Measurements from ENCODE around the gene CFAP74. TPM values are rescaled to one million over a fixed set of nuclear protein-coding genes. Genes with fewer than 3 reads are reported as not detected.

CFAP74 gene
- total RNA-seq, 1 donor from 2014 or later = not detected

DNA sequence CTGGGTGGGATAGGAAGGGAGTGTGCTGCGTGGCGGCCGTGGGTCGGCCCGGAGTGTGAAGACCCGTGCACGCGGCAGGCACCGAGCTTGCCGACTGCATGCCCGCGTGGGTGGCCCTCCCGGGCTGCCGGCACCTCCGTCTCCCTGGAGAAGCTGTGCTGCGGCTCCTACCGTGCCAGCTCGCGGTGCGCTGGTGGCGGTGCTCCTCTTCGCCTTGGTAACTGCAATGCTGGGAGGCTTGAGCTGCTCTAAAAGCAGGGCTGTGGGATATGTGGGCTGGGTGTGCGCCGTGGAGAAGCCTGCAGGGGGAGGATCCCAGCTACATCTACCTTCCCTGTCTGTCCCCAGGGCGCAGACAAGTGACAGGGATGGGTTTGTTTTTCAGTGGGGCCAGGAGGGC, 18.0 kb upstream of the CFAP74 start:
- intact Hi-C loops (cut with micrococcal nuclease) = no loop called here

DNA sequence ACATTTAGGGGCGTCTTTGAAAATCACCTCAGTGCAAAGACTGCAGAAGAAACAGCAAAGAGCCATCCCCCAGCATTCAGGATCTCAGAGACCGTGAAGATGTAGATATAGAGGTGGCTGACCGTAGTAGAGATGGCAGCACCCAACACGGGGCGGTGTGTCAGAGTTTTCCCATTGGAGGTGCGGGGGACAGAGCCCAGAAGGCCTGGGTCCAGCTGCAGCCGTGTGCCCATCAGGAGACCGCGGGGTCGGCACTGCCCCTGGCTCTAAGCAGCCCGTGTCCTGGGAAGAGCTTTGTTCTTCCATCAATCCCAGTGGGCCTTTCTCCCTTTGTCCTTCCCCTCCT, 16.7 kb upstream of the CFAP74 start:
- intact Hi-C loops (cut with micrococcal nuclease) = no loop called here

DNA sequence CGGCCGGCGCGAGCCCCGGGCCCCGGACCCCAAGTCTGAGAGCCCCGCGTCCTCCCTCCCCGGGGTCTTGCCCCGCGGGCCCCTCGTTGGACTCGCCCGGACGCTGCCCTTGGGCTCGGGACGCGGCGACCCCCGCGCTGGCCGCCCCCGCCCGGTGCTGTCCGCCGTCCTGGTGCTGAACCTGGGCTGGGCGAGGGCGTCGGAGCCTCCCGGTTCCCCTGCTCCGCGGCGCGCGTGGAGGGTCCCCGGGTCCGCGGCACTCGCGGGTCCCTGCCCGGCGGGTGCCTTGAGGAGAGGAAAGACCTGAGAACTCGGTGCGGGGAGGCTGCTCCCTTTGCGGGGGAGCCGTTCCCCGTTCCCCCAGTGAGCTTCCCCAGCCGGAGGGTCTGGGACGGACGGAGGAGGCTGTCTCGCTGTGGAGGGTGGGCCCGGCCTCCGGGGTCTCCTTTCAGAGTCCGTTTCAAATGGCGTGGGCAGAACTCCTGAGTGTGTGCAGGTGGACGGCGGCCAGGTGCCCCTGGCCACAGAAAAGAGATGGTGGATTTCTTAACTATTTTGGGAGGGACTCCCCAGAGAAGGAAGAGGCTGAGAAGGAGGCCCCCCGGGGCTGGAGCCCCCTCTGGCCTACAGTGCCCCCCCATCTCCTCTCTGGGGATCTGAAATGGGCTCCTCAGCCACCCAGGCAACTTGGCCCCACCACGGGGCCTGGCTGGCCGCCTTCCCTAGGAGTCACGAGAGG, 16.2 kb upstream of the CFAP74 start:
- intact Hi-C loops (cut with micrococcal nuclease) = no loop called here

DNA sequence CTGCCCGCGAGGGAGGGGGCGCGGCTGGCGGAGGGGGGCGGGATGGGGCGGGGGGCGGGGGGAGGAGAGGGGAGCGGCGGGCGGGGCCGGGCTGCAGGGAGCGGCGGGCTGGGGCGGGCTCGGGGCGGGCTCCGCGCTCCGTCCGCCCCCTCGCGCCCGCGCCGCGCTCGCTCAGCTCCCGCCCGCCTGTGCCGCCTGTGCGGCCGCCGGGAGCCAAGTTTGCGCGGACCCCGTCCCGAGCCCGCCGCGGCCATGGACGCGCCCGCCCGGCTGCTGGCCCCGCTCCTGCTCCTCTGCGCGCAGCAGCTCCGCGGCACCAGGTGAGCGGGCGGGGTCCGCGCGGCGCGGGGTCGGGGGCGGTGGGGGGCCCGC, 15.6 kb upstream of the CFAP74 start, which contains the start of gene GABRD:
Gene GABRD, plus strand, starts transcription at position 174 of the 372 bp plus-strand sequence. Its CDS starts 79 bp downstream, at position 253.
- intact Hi-C loops (cut with micrococcal nuclease) = no loop called here

DNA sequence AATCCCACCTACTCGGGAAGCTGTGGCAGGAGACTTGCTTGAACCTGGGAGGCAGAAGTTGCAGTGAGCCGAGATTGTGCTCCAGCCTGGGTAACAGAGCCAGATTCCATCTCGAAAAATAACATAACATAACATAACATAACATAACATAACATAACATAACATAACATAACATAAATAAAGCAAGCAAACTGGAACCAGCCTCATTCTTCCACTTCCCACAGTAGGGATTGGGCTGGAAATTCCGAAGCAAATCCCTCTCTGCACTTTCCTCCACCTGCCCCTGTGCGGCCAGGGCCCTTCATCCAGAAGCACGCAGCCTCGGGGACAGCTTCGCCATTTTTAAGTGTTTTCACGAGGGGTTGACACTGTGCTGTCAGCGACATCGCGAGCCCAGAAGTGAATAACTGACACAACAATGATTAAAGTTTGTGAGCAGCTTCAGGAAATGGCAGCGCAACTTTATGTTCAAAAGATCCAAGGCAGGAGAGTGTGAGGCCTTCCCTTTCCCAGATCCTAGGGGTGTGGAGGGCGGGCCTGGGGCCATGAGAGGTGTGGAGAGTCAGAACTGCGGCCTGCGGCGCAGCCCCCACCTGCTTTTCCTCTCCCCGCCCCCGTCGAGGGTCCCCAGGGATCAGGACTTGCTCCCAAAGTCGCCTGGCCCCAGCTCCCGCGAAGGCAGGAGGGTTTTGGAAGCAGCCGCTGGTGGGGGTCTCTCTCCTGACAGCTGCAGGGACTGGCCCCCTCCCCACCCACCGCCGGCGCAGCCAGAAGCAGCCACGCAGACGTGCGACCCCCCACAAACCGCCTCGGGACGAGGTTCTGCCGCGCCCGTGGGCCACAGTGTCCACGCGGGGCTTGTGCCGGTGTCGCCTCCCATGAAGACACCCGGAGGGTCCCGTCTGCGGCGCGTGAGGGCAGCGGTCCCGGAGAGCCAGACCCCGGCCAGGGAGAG, 14.9 kb upstream of the CFAP74 start:
- intact Hi-C loops (cut with micrococcal nuclease) = no loop called here

DNA sequence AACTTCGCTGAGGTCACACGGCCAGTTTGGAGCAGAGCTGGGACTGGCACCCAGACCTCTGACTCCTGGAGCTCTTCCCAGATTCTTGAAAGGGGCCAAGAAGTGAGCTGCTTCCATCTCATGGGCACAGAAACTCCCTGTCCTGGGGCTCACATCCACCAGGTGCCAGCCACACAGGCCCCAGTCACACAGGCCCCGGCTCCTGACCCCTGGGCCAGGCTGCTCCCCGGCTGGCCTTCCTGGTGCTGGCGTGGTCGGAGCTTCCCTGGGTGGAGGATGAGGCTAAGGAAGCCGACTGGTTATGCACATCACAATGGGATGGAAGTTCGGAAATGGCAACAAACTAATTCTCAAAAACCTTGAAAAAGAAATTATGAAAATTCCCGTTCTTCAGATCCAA, 12.5 kb upstream of the CFAP74 start:
- intact Hi-C loops (cut with micrococcal nuclease) = no loop called here

DNA sequence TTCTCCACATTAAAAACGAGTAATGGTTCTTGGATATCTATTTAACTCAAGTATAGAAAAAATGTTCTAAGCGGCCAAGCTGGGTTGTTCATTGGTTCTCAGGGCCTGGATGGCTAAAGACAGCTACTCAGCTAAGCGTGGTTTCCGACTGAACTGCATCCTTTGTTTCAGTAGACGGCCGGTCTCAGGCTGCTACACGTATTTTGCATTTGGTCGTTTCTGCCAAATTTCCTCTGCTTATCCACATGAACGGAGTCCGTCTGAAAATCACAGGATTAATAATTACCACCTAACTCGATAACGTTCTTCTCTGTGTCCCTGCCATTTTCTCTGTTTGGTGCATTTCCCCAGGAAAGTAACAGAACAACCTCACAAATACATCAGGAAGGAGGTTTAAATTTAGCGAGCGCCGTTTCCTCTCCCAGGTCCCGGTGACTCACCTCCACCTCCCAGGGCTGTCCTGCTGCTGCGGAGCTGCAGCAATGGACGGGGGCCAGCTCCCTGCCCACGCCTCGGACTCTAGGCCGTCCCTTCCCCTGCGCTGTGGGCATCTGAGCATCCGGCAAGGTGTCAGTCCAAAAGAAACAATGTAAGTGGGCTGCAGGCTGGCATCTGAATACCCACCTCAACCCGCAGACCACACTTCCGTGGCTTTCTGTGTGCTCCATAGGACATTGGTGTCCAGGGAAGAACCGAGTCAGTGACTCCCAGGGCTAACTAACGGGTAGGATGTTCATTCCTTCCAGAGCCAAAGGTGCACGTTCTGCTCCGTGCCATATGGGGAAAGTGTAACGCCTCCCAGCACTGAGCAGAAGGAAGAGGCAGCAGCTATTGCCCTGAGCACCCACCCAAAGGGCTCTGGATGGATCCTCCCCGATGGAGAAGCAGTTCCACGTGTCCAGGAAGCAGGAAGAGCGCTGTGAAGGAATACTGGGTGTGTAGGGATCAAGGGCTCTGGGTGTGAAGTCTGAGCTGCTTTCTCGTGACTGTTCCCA, 11.5 kb upstream of the CFAP74 start:
- intact Hi-C loops (cut with micrococcal nuclease) = no loop called here

DNA sequence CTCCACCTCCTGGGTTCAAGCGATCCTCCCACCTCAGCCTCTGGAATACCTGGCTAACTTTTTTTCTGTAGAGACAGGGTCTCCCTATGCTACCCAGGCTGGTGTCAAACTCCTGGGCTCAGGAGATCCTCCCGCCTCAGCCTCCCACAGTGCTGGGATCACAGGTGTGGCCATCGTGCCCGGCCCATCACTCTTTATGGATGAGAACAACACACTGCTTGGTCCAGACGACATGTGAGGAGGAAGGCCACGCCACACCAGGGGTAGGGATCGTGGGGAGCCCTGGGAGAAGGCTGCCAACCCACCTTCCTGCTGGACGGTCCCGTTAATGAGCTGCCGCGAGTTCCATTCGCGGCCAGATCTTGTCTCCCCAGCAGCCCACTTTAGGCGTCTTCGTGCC, 10.6 kb upstream of the CFAP74 start:
- intact Hi-C loops (cut with micrococcal nuclease) = no loop called here

GRCh38 chr1:2009101-2010053, 5.8 kb upstream of the CFAP74 start:
- intact Hi-C loops (cut with micrococcal nuclease) = no loop called here

DNA sequence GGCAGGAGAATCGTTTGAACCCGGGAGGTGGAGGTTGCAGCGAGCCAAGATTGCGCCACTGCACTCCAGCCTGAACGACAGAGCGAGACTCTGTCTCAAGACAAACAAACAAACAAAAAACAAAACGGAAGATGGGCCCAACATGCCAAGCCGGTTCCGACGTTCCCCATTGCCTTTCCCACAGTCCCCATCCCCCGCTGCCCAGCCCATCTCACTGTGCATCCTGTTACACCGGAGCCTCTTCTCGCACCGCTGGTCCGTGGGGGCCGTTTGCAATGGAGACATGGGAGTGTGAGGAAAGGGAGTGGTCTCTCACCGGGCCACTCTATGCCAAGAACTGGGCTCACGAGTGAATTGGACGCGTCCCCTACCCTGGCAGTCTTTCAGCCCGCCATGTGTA, 1.3 kb upstream of the CFAP74 start:
- intact Hi-C loops (cut with micrococcal nuclease) = no loop called here

DNA sequence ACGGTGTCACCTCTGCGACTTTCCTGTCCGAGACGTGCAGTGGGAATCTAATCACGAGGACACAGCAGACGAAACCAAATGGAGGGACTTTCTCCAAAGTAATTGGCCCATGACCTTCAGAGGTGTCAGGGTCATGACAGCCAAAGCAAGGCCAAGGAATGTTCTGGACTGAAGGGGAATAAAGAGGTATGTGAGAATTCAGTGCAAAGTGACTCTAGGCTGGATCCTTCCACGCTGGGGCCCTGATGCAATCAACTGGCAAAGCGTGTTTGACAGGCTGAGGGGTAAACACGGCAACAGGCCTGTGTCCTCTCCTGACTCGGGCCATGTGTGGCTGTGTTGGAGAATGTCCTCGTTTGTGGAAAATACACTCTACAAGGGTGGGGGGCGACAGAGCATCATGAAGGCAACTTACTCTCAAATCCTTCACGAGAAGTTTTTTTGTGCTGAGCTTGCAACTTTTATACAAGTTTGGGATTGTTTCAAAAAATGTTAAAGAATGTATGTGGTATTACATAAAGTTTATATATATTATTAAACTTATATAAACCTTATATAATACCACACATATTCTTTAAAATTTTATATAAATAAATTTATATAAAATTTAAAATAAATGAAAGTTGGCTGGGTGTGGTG, 1.7 kb downstream of the CFAP74 start:
- intact Hi-C loops (cut with micrococcal nuclease) = no loop called here

GRCh38 chr1:2000850-2001249, 2.7 kb downstream of the CFAP74 start:
- intact Hi-C loops (cut with micrococcal nuclease) = no loop called here

- intact Hi-C loops (cut with micrococcal nuclease) = no loop called here
Observed at GRCh38 chr1:2000432-2000831, 3.2 kb downstream of the CFAP74 start.

GRCh38 chr1:1997576-1997975, 6.0 kb downstream of the CFAP74 start:
- intact Hi-C loops (cut with micrococcal nuclease) = no loop called here

DNA sequence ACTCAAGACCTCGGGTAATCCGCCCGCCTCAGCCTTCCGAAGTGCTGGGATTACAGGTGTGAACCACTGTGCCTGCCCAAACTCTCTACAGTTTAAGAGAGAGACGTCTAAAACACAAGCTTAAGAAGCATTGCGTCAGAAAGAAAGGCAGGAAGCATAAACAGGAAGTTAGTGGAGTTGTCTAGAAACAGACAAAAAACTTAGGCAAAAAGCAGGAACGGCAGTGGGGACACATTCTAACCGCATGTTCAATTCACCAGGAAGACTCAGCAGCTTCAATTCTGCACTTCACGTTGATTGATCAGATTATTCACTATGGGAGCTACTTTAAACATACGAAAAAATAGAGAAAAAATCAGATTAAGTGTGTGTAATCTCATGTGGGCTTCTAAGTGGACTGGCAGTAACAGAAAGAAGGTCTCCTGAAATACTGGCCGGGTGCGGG, 7.4 kb downstream of the CFAP74 start:
- intact Hi-C loops (cut with micrococcal nuclease) = no loop called here

- intact Hi-C loops (cut with micrococcal nuclease) = no loop called here
Observed at GRCh38 chr1:1994536-1994935, 9.1 kb downstream of the CFAP74 start.

- intact Hi-C loops (cut with micrococcal nuclease) = no loop called here
Observed at GRCh38 chr1:1990222-1990621, 13.4 kb downstream of the CFAP74 start.

DNA sequence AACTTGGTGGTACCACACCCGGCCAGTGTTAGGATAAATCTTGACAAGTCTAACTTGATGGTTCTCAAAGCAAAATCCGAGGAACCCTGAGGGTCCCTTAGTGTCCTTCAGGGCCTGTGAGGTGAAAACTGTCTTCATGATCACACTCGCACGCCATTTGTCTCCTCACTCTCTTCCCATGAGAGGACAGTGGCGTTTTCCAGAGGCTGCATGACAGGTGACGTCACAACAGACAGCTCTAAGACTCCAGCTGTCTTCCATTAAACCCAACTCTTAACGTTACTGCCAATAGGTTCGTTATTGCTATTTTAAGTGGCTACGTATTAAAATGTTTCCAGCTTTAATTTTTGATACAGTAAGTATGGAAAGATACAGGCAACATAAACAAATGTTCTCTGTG, 13.8 kb downstream of the CFAP74 start:
- intact Hi-C loops (cut with micrococcal nuclease) = no loop called here

- intact Hi-C loops (cut with micrococcal nuclease) = no loop called here
Observed at GRCh38 chr1:1989102-1989542, 14.5 kb downstream of the CFAP74 start.

Measured in T-helper 1 cell treated with Interleukin-12 subunit alpha and Interleukin-12 subunit beta and Interleukin-4 antibody, amounts not matched to agents 30 ng/mL and 1 ng/mL, for 36 hours (primary cell).